ENCODE measurements around the gene TRIM10. TPM values are rescaled to one million over a fixed set of nuclear protein-coding genes. Genes with fewer than 3 reads are reported as not detected.

Gene TRIM10
- total and polyA plus RNA-seq, 10 of the 15 experiments (the other 5 are each of a cell fraction or from before 2014, with no cell fraction given), result 0.01 TPM; not detected in 9

- TF ChIP-seq EP300 (IDR thresholded peaks at IDR 0.05; ENCODE audit: borderline replicate concordance in 1 of 2, control insufficient read depth in 1 of 2, low read depth in 2 of 2, low read length in 2 of 2) (0 out of 4 replicates have a peak, but pooled peaks of 1 of the 2 experiments have one; percentile 39), CREB1 (IDR thresholded peaks at IDR 0.05; ENCODE audit: low read depth) (no peak), TCF7 (IDR thresholded peaks at IDR 0.05; ENCODE audit: borderline replicate concordance) (no peak), KLF5 (IDR thresholded peaks at IDR 0.05; ENCODE audit: partially characterized antibody) (no peak), RELA (IDR thresholded peaks at IDR 0.05; ENCODE audit: borderline replicate concordance, partially characterized antibody) (peak; percentile 96), ZNF687 (IDR thresholded peaks at IDR 0.05) (peak; percentile 44; the same call in 1 of the 2 replicates), ATF7 (IDR thresholded peaks at IDR 0.05; ENCODE audit: low read depth) (peak; percentile 62), NFIC (IDR thresholded peaks at IDR 0.05; ENCODE audit: low read depth, low read length) (no peak), IKZF2 (IDR thresholded peaks at IDR 0.05) (peak; percentile 55 to 68; a peak in 3 of 4 replicates), SMC3 (IDR thresholded peaks at IDR 0.05; ENCODE audit: borderline replicate concordance, low read length) (no peak), CREM (IDR thresholded peaks at IDR 0.05; ENCODE audit: low read depth) (no peak)
- TF ChIP-seq, protein P1, sequence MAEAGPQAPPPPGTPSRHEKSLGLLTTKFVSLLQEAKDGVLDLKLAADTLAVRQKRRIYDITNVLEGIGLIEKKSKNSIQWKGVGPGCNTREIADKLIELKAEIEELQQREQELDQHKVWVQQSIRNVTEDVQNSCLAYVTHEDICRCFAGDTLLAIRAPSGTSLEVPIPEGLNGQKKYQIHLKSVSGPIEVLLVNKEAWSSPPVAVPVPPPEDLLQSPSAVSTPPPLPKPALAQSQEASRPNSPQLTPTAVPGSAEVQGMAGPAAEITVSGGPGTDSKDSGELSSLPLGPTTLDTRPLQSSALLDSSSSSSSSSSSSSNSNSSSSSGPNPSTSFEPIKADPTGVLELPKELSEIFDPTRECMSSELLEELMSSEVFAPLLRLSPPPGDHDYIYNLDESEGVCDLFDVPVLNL (IDR thresholded peaks at IDR 0.05; ENCODE audit: low read depth, low read length), result no peak
- TF ChIP-seq, protein P2, sequence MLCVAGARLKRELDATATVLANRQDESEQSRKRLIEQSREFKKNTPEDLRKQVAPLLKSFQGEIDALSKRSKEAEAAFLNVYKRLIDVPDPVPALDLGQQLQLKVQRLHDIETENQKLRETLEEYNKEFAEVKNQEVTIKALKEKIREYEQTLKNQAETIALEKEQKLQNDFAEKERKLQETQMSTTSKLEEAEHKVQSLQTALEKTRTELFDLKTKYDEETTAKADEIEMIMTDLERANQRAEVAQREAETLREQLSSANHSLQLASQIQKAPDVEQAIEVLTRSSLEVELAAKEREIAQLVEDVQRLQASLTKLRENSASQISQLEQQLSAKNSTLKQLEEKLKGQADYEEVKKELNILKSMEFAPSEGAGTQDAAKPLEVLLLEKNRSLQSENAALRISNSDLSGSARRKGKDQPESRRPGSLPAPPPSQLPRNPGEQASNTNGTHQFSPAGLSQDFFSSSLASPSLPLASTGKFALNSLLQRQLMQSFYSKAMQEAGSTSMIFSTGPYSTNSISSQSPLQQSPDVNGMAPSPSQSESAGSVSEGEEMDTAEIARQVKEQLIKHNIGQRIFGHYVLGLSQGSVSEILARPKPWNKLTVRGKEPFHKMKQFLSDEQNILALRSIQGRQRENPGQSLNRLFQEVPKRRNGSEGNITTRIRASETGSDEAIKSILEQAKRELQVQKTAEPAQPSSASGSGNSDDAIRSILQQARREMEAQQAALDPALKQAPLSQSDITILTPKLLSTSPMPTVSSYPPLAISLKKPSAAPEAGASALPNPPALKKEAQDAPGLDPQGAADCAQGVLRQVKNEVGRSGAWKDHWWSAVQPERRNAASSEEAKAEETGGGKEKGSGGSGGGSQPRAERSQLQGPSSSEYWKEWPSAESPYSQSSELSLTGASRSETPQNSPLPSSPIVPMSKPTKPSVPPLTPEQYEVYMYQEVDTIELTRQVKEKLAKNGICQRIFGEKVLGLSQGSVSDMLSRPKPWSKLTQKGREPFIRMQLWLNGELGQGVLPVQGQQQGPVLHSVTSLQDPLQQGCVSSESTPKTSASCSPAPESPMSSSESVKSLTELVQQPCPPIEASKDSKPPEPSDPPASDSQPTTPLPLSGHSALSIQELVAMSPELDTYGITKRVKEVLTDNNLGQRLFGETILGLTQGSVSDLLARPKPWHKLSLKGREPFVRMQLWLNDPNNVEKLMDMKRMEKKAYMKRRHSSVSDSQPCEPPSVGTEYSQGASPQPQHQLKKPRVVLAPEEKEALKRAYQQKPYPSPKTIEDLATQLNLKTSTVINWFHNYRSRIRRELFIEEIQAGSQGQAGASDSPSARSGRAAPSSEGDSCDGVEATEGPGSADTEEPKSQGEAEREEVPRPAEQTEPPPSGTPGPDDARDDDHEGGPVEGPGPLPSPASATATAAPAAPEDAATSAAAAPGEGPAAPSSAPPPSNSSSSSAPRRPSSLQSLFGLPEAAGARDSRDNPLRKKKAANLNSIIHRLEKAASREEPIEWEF (IDR thresholded peaks at IDR 0.05; ENCODE audit: insufficient replicate concordance, low read depth, low read length), result no peak
These were observed 47.8 kb downstream of the TRIM10 start, which contains the start of gene TRIM31 (continued) for GRCh38 chr6:30113003-30113759.
